Measurements from ENCODE around the gene LRCH1.

LRCH1 gene

DNA sequence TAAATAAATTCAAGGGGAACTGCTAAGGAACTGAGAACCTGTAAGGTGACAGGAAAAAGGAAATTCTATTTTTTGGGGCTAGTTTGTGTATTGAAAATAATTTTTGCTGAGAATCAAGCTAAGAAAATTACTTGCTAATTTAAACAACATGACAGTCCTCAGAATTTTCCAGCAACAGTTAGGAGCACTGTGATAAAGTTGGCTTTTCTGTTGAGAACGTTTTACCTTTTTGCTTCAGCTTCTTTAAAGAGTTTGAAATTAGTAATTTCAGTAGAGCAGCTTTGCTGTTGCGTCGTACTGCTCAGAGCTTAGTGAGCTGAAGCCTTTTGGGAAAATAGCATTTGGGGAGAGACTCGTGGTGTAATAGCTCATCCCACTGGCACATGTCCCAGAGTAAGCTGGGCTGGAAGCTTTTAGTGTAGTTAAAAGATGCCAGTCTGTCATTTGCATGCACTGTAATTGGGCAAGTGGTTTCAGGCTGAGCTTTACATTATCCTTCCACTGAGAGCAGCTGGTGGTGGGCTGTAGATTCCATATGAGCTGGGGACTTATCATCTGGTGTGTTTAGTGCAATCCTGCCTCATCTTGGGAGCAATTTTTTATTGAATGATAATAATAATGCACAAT lies 69.8 kb downstream of the LRCH1 start:
- no peak for TF ChIP-seq EZH2 (IDR thresholded peaks at IDR 0.05; ENCODE audit: borderline replicate concordance, low read depth, low read length, severe bottlenecking)
- TF ChIP-seq CTCF (IDR thresholded peaks at IDR 0.05; ENCODE audit: borderline replicate concordance, extremely low read depth, low read length, poor library complexity, severe bottlenecking), result no peak
- Histone ChIP-seq H3K4me3 (ENCODE audit: low read depth in 1 of 2, low read length in 2 of 2) (no peak overlapping the region), H3K9ac (ENCODE audit: low read depth, low read length) (no peak overlapping the region), H4K20me1 (ENCODE audit: insufficient read depth, low read length) (peaks cover 76% of the 10 kb centered on the region), H3K4me1 (ENCODE audit: insufficient read depth, low read length) (no peaks in the 10 kb centered on the region), H2AFZ (ENCODE audit: low read depth, low read length) (no peak overlapping the region), H3K79me2 (ENCODE audit: insufficient read depth, low read length) (peaks cover 97% of the 10 kb centered on the region), H3K9me3 (ENCODE audit: insufficient read depth, low read length, severe bottlenecking) (no peaks in the 10 kb centered on the region), H3K4me2 (ENCODE audit: insufficient read depth, low read length) (no peak overlapping the region), H3K36me3 (ENCODE audit: insufficient read depth, low read length) (no peaks in the 10 kb centered on the region), H3K27me3 (ENCODE audit: insufficient read depth, low read length, poor library complexity) (no peaks in the 10 kb centered on the region), H3K27ac (ENCODE audit: low read length) (no peak overlapping the region)
- ATAC-seq (ENCODE audit: insufficient read depth, low read depth), result no peak; the same call in 2 of the 3 replicates
- no peak for DNase-seq

- DNase-seq (no peak), ATAC-seq (ENCODE audit: insufficient read depth, low read depth) (no peak)
- Histone ChIP-seq H3K27ac (ENCODE audit: low read length) (no peak overlapping the region), H3K9ac (ENCODE audit: low read depth, low read length) (no peak overlapping the region), H3K36me3 (ENCODE audit: insufficient read depth, low read length) (no peaks in the 10 kb centered on the region), H3K4me2 (ENCODE audit: insufficient read depth, low read length) (no peak overlapping the region), H3K9me3 (ENCODE audit: insufficient read depth, low read length, severe bottlenecking) (no peaks in the 10 kb centered on the region), H3K4me1 (ENCODE audit: insufficient read depth, low read length) (0 out of 2 replicates have a peak, but pooled peaks cover 1% of the 10 kb centered on the region), H3K4me3 (ENCODE audit: low read depth in 1 of 2, low read length in 2 of 2) (no peak overlapping the region), H3K79me2 (ENCODE audit: insufficient read depth, low read length) (peaks cover 97% of the 10 kb centered on the region), H4K20me1 (ENCODE audit: insufficient read depth, low read length) (peaks cover 79% of the 10 kb centered on the region), H3K27me3 (ENCODE audit: insufficient read depth, low read length, poor library complexity) (no peaks in the 10 kb centered on the region), H2AFZ (ENCODE audit: low read depth, low read length) (no peak overlapping the region)
- no peak for TF ChIP-seq CTCF (IDR thresholded peaks at IDR 0.05; ENCODE audit: borderline replicate concordance, extremely low read depth, low read length, poor library complexity, severe bottlenecking)
- TF ChIP-seq EZH2 (IDR thresholded peaks at IDR 0.05; ENCODE audit: borderline replicate concordance, low read depth, low read length, severe bottlenecking), result no peak
These were observed 71.4 kb downstream of the LRCH1 start for GRCh38 chr13:46624353-46624752.

DNA sequence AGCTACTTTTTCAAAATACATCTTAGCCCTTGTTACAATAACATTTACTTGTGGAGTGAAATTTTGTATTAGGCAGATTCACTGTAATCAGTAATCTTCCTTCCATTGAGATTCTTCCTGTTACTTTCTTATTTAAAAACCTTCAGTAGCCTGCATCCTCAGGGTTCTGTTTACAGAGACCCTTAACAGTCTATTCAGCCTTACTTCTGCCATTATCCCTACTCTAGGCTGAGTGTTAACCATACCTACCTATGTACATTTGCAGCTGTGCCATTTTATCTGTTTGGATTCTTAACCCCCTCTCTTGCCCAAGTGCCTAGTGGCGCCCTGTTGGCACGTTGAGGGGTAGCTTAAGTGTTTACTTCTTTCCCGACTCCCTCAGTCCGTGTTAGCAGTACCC lies 71.9 kb downstream of the LRCH1 start:
- H3K4me1 ChIP-seq (ENCODE audit: insufficient read depth, low read length), result peaks cover 5% of the 10 kb centered on the region; the same call in 1 of the 2 replicates
- no peak overlapping the region for H3K27ac ChIP-seq (ENCODE audit: low read length)
- no peak overlapping the region for H2AFZ ChIP-seq (ENCODE audit: low read depth, low read length)
- no peak overlapping the region for H3K4me2 ChIP-seq (ENCODE audit: insufficient read depth, low read length)
- peaks cover 97% of the 10 kb centered on the region for H3K79me2 ChIP-seq (ENCODE audit: insufficient read depth, low read length)
- no peaks in the 10 kb centered on the region for H3K36me3 ChIP-seq (ENCODE audit: insufficient read depth, low read length)
- ATAC-seq (ENCODE audit: insufficient read depth, low read depth) (no peak), DNase-seq (no peak)
- H3K9ac ChIP-seq (ENCODE audit: low read depth, low read length), result no peak overlapping the region
- no peak overlapping the region for H3K4me3 ChIP-seq (ENCODE audit: low read depth in 1 of 2, low read length in 2 of 2)
- TF ChIP-seq CTCF (IDR thresholded peaks at IDR 0.05; ENCODE audit: borderline replicate concordance, extremely low read depth, low read length, poor library complexity, severe bottlenecking) (no peak), EZH2 (IDR thresholded peaks at IDR 0.05; ENCODE audit: borderline replicate concordance, low read depth, low read length, severe bottlenecking) (no peak)
- H3K9me3 ChIP-seq (ENCODE audit: insufficient read depth, low read length, severe bottlenecking), result no peaks in the 10 kb centered on the region
- H3K27me3 ChIP-seq (ENCODE audit: insufficient read depth, low read length, poor library complexity), result no peaks in the 10 kb centered on the region
- peaks cover 79% of the 10 kb centered on the region for H4K20me1 ChIP-seq (ENCODE audit: insufficient read depth, low read length)
